22Rv1 (cell line): ENCODE results near the gene ZNF609.

Experiments
- CTCF ChIP-seq: fragments of 450-650 bp; IDR thresholded peaks from 2 replicates; pipeline ENCODE4 v1.5.1; 2017; ENCODE audit warnings: mild to moderate bottlenecking
- ZFX ChIP-seq: fragments of 450-650 bp; IDR thresholded peaks from 2 replicates; pipeline ENCODE4 v1.6.1; 2017; ENCODE audit warnings: antibody characterized with exemption, borderline replicate concordance

GRCh38 chr15:64720188-64720587 lies 259.8 kb downstream of the ZNF609 start:
- TF ChIP-seq CTCF: no peak
- no peak for TF ChIP-seq ZFX
